GM19351 (cell line): ENCODE results near the gene TSC2.
"Not testable (repeated sequence)": the region's sequence is repeated elsewhere in the genome, so short reads cannot be mapped to it uniquely, and the experiment has no call there.

Source experiments
- ATAC-seq: cut with Tn5 transposase; IDR thresholded peaks from one replicate; pipeline ENCODE4 v1.9.1; 2021; ENCODE audit warnings: mild to moderate bottlenecking, moderate library complexity; ENCODE audit not compliant: unreplicated experiment

The TSC2 gene

GRCh38 chr16:2115591-2115973 is 67.8 kb downstream of the TSC2 start:
- no peak for ATAC-seq

- not testable (repeated sequence) for ATAC-seq
Observed at GRCh38 chr16:2116428-2116827, 68.6 kb downstream of the TSC2 start.

DNA sequence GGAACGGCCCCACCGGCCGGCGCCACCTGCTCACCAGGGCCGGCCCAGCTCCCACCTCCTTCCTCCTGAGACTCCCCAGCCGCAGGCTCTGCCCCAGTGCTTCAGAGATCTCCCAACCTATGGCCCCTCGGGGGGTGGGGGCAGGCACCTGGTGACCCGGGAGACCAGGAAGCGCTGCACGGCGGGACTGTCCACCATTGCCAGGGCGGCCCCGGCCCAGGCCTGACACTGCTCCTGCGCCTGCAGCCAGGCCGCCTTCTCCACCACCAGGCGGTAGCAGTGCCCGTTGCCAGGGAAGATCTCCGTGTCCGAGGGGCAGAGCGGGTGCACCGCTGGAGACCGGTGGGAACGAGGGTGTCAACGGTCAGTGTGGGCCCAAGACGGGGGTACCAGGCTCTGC is 69.6 kb downstream of the TSC2 start:
- not testable (repeated sequence) for ATAC-seq

GRCh38 chr16:2117960-2118722 is 70.4 kb downstream of the TSC2 start:
- ATAC-seq: not testable (repeated sequence)

DNA sequence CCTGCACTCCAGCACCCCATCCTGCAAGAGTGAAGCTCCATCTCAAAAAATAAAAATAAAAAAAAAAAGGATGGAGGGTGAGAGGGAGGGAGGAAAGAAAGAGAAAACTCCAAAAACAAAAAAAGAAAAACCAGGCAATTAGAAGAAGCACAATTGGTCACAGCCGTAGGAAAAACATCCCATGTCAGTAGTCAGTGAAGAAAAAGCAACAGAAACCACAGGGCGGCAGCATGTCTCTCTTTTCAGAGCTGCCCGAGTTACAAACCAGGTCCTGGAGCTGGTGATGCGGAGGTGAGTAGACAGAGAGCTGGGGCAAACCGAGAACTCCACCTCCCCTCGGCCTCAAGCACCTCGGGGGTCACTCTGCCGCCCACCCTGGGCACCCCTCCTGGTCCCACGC is 73.5 kb downstream of the TSC2 start:
- ATAC-seq: not testable (repeated sequence)

DNA sequence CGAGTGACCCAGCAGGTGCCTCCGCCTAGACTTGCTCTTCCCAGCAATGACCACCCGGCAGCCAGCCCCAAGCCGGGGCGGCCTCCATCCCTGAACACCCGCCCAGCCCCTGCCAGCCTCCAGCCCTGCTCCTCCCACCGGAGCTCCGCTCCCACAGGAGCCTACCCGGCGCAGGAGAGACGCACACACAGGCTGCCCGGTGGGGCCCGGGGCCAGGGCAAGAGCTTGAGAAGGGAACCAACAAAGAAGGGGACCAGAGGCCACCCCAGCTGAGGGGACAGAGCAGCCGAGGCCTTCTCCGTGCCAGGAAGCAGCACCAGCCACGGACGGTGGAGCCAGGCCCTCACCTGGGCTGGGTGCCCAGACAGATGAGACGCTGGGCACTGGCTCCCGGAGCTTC is 74.1 kb downstream of the TSC2 start:
- no peak for ATAC-seq

GRCh38 chr16:2122429-2122828 is 74.6 kb downstream of the TSC2 start:
- no peak for ATAC-seq

- not testable (repeated sequence) for ATAC-seq
Observed at GRCh38 chr16:2122934-2123683, 75.3 kb downstream of the TSC2 start.

- not testable (repeated sequence) for ATAC-seq
Observed at GRCh38 chr16:2123706-2124376, 76.1 kb downstream of the TSC2 start.

DNA sequence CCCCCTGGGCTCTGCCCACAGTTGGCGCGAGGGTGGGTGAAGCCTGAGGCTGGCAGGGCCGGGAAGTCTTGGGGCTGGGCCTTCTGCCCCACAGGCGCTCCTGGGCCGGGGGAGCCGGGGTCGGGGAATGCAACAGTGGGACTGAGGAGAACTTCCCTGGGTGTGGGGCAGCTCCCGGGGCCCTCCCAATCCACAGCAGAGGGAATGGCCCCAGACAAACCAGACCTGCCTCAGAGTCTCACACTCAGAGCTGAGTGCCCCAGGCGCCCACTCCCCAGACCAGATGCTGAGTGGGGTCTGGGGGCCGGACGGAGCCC is 76.5 kb downstream of the TSC2 start:
- not testable (repeated sequence) for ATAC-seq

- ATAC-seq: not testable (repeated sequence)
Observed at GRCh38 chr16:2124694-2125444, 77.1 kb downstream of the TSC2 start.

GRCh38 chr16:2125609-2126008 is 77.8 kb downstream of the TSC2 start:
- ATAC-seq: not testable (repeated sequence)

- not testable (repeated sequence) for ATAC-seq
Observed at GRCh38 chr16:2126161-2126743, 78.5 kb downstream of the TSC2 start.

DNA sequence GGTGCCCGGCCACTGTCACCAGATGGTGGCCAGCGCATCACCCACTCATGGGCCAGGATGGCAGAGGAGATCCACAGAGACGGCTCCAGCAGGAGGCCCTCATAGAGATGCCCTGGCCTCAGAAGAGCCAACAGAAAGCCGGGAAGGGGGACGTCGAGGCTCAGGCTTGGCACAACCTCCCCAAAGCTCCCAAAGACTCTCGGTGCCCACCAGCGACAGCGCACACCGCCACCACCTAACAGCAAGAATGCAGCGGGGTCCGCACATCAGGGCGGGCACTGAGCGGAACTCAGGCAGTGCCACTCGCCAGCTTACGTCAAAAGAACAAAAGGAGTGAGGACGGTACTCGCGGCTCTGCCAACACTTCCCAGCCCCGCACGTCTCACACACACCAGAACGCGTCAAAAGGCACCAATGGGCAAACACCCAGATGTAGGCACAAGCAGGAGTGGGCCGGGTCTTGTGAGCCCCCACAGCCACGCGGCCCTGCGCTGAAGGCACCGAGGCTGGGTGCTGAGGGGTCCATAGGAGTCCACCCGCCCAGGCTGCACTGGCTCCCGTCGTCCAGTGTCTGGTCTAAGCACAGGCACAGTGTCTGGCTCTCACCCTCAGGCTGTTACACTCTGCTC is 79.3 kb downstream of the TSC2 start:
- ATAC-seq: not testable (repeated sequence)

GRCh38 chr16:2127630-2128280 is 80.0 kb downstream of the TSC2 start:
- ATAC-seq: not testable (repeated sequence)

DNA sequence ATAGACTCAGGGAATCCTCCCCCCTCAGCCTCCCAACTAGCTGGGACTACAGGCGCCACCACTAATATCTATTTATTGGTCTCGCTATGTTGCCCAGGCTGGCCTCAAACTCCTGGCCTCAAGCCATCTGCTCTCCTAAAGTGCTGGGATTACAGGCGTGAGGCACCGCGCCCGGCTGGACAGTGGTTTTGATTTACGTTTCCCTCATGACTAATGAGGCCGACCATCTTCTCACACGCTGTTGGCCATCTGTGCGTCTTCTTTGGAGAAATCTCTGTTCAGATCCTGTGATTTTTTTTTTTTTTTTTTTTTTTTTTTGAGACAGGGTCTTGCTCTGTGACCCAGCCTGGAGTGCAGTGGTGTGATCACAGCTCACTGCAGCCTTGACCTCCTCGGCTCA is 81.5 kb downstream of the TSC2 start:
- ATAC-seq: not testable (repeated sequence)

- not testable (repeated sequence) for ATAC-seq
Observed at GRCh38 chr16:2129890-2130447, 82.2 kb downstream of the TSC2 start.

DNA sequence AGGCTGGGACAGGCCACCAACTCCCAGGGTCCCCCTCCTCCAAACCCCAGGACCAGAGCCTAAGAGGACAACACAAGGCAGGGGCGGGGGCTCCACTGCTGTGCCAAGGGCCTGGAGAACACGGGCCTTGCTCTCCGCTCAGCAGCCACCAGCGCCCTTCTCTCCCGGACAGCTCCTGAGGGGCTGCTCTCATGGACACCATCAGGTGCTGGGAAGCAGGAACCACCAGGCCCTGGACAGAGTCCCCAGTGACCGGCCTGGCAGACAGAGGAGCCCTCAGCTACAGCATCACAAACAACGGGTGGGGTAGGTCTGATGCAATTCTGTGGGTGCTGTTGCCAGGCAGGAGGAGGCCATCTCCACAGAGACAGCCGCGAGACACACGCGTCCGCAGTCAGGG is 86.0 kb downstream of the TSC2 start:
- not testable (repeated sequence) for ATAC-seq

- ATAC-seq: not testable (repeated sequence)
Observed at GRCh38 chr16:2135071-2135470, 87.3 kb downstream of the TSC2 start.
